Uterus (tissue), 4 donors: ENCODE results near the gene PCDHA4. TPM values are rescaled to one million over a fixed set of nuclear protein-coding genes. Genes with fewer than 3 reads are reported as not detected.
"Not testable (repeated sequence)": the region's sequence is repeated elsewhere in the genome, so short reads cannot be mapped to it uniquely, and the experiment has no call there.

ENCODE experiments used
- DNase-seq, 2 donors: peaks; one replicate each; pipeline ENCODE4 v3.0.0-alpha.2; 2019 to 2020
- H3K27ac ChIP-seq, 2 donors: fragments of 200-600 bp; sonication (generic); 1 replicate in 1 of 2; 2 replicates in 1 of 2; pipeline ENCODE4 v1.5.1; 2016 to 2018
- H3K27me3 ChIP-seq, 2 donors: fragments of 200-600 bp; sonication (generic); one replicate each; pipeline ENCODE4 v1.5.1; 2018 to 2019; ENCODE audit warnings: control low read depth in 1 of 2
- H3K36me3 ChIP-seq, 2 donors: fragments of 200-600 bp; sonication (generic); one replicate each; pipeline ENCODE4 v1.5.1; 2019; ENCODE audit warnings: control low read depth in 1 of 2
- H3K4me1 ChIP-seq, 2 donors: fragments of 200-600 bp; sonication (generic); one replicate each; pipeline ENCODE4 v1.5.1; 2018 to 2019; ENCODE audit warnings: control low read depth in 1 of 2
- H3K4me3 ChIP-seq, 2 donors: fragments of 200-600 bp; sonication (generic); 1 replicate in 1 of 2; 2 replicates in 1 of 2; pipeline ENCODE4 v1.5.1; 2018 to 2019; ENCODE audit warnings: mild to moderate bottlenecking in 1 of 2
- H3K9me3 ChIP-seq, 2 donors: fragments of 200-600 bp; sonication (generic); one replicate each; pipeline ENCODE4 v1.5.1; 2019; ENCODE audit warnings: control low read depth in 1 of 2
- POLR2A ChIP-seq, 2 donors: fragments of 450-650 bp; IDR thresholded peaks; one replicate each; pipeline ENCODE4 v1.6.1; 2016; ENCODE audit warnings: antibody characterized with exemption in 2 of 2, mild to moderate bottlenecking in 1 of 2, moderate library complexity in 1 of 2
- intact Hi-C: fragments of 100-400 bp; cut with DNase I; formaldehyde crosslinking; loops from one replicate; pipeline ENCODE4 v1.15.1; 2023; ENCODE audit warnings: low total_unique reads
- total RNA-seq, 4 donors: library from RNA; depleted of rRNA in 3 of 4; stranded (reverse); fragments of >200 nt in 3 of 4; gene quantifications; one replicate each; pipeline versions ENCODE4 v1.1.0 to v1.2.4, GENCODE V29; 2014 to 2023
- TF ChIP-seq, protein P1 (sequence below), 4 experiments: fragments of 200-600 bp in 2 of 4; fragments of 450-650 bp in 2 of 4; sonication (generic) in 2 of 4; IDR thresholded peaks; one replicate each; pipeline ENCODE4 v1.5.1; 2016 to 2019; ENCODE audit warnings: antibody characterized with exemption in 4 of 4, mild to moderate bottlenecking in 2 of 4, moderate library complexity in 1 of 4
- donor health status: DM: yes; HTN: yes; CAD: no.

Gene PCDHA4
- total RNA-seq, 4 donors from 2014 or later: 0.26 to 5.8 (median 0.59) TPM

DNA sequence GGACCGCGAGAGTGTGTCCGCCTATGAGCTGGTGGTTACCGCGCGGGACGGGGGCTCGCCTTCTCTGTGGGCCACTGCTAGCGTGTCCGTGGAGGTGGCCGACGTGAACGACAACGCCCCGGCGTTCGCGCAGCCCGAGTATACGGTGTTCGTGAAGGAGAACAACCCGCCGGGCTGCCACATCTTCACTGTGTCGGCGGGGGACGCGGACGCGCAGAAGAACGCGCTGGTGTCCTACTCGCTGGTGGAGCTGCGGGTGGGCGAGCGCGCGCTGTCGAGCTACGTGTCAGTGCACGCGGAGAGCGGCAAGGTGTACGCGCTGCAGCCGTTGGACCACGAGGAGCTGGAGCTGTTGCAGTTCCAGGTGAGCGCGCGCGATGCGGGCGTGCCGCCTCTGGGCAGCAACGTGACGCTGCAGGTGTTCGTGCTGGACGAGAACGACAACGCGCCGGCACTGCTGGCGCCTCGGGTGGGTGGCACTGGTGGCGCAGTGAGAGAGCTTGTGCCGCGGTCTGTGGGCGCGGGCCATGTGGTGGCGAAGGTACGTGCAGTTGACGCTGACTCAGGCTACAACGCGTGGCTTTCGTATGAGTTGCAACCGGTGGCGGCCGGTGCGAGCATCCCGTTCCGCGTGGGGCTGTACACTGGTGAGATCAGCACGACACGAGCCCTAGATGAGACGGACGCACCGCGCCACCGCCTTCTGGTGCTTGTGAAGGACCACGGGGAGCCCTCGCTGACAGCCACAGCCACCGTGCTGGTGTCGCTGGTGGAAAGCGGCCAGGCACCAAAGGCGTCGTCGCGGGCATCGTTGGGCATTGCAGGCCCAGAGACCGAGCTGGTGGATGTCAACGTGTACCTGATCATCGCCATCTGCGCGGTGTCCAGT, 29.0 kb downstream of the PCDHA4 start:
- intact Hi-C loops: no loop called here

GRCh38 chr5:140840978-140841962, 34.4 kb downstream of the PCDHA4 start, which contains the start of gene PCDHA8:
Gene PCDHA8, plus strand, starts transcription at chr5:140841187. Its CDS starts 135 bp downstream, at chr5:140841322.
- TF ChIP-seq, protein P1, sequence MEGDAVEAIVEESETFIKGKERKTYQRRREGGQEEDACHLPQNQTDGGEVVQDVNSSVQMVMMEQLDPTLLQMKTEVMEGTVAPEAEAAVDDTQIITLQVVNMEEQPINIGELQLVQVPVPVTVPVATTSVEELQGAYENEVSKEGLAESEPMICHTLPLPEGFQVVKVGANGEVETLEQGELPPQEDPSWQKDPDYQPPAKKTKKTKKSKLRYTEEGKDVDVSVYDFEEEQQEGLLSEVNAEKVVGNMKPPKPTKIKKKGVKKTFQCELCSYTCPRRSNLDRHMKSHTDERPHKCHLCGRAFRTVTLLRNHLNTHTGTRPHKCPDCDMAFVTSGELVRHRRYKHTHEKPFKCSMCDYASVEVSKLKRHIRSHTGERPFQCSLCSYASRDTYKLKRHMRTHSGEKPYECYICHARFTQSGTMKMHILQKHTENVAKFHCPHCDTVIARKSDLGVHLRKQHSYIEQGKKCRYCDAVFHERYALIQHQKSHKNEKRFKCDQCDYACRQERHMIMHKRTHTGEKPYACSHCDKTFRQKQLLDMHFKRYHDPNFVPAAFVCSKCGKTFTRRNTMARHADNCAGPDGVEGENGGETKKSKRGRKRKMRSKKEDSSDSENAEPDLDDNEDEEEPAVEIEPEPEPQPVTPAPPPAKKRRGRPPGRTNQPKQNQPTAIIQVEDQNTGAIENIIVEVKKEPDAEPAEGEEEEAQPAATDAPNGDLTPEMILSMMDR (IDR thresholded peaks at IDR 0.05): peak in 1 of 4 experiments; percentile 9
- no peak for TF ChIP-seq POLR2A (IDR thresholded peaks at IDR 0.05)
- Histone ChIP-seq H3K27ac (no peak within 1 kb of the TSS), H3K9me3 (peaks cover 0 to 6% of the 10 kb centered on the region in 2 donors), H3K4me1 (no peaks in the 10 kb centered on the region), H3K36me3 (no peaks in the 10 kb centered on the region), H3K4me3 (no peak within 1 kb of the TSS), H3K27me3 (peaks cover 0 to 3% of the 10 kb centered on the region in 2 donors)
- intact Hi-C loops: no loop called here
- peak in 1 of 2 donors; percentile 15 for DNase-seq

More for the DNA sequence above, 29.0 kb downstream of the PCDHA4 start:
- Histone ChIP-seq H3K4me1 (no peaks in the 10 kb centered on the region), H3K36me3 (no peaks in the 10 kb centered on the region), H3K9me3 (peaks cover 0 to 9% of the 10 kb centered on the region in 2 donors), H3K27ac (no peak overlapping the region), H3K27me3 (peaks cover 0 to 3% of the 10 kb centered on the region in 2 donors), H3K4me3 (no peak overlapping the region)
- no peak for DNase-seq
- TF ChIP-seq, protein P1 (IDR thresholded peaks at IDR 0.05): no peak
- TF ChIP-seq POLR2A (IDR thresholded peaks at IDR 0.05): no peak

- Histone ChIP-seq H3K27ac (no peak overlapping the region), H3K4me3 (no peak overlapping the region), H3K27me3 (no peaks in the 10 kb centered on the region), H3K9me3 (peaks cover 0 to 6% of the 10 kb centered on the region in 2 donors), H3K36me3 (no peaks in the 10 kb centered on the region), H3K4me1 (no peaks in the 10 kb centered on the region)
- DNase-seq: no peak
- TF ChIP-seq, protein P1 (IDR thresholded peaks at IDR 0.05): no peak
- TF ChIP-seq POLR2A (IDR thresholded peaks at IDR 0.05): no peak
- intact Hi-C loops: no loop called here
These were observed 36.2 kb downstream of the PCDHA4 start for GRCh38 chr5:140842798-140843733.

GRCh38 chr5:140848139-140849102, 41.6 kb downstream of the PCDHA4 start, which contains the start of gene PCDHA9:
Gene PCDHA9, plus strand, starts transcription at chr5:140848382. Its CDS starts 114 bp downstream, at chr5:140848496.
- H3K9me3 ChIP-seq, intact Hi-C loops: not testable (repeated sequence)

DNA sequence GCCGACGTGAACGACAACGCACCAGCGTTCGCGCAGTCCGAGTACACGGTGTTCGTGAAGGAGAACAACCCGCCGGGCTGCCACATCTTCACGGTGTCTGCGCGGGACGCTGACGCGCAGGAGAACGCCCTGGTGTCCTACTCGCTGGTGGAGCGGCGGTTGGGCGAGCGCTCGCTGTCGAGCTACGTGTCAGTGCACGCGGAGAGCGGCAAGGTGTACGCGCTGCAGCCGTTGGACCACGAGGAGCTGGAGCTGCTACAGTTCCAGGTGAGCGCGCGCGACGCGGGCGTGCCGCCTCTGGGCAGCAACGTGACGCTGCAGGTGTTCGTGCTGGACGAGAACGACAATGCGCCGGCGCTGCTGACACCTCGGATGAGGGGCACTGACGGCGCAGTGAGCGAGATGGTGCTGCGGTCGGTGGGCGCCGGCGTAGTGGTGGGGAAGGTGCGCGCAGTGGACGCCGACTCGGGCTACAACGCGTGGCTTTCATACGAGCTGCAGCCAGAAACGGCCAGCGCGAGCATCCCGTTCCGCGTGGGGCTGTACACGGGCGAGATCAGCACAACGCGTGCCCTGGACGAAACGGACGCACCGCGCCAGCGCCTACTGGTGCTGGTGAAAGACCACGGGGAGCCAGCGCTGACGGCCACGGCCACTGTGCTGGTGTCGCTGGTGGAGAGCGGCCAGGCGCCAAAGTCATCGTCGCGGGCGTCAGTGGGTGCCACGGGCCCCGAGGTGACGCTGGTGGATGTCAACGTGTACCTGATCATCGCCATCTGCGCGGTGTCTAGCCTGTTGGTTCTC, 43.2 kb downstream of the PCDHA4 start:
- H3K4me3 ChIP-seq, H3K9me3 ChIP-seq, H3K27ac ChIP-seq, H3K36me3 ChIP-seq, intact Hi-C loops, DNase-seq, H3K27me3 ChIP-seq, H3K4me1 ChIP-seq: not testable (repeated sequence)

More at GRCh38 chr5:140848139-140849102, 41.6 kb downstream of the PCDHA4 start, which contains the start of gene PCDHA9:
- not testable (repeated sequence) for H3K4me3 ChIP-seq, H3K36me3 ChIP-seq, H3K27me3 ChIP-seq, H3K4me1 ChIP-seq, H3K27ac ChIP-seq, DNase-seq
